MCF 10A (cell line): ENCODE data around the gene RASD1. TPM values are rescaled to one million over a fixed set of nuclear protein-coding genes. Genes with fewer than 3 reads are reported as not detected.

ENCODE experiments used
- BruUV-seq: library from RNA; stranded (reverse); fragments of 400-500 nt; replicated peaks from 2 replicates; lab custom pipeline; 2021; lab: Mats Ljungman, UMichigan
- CTCF ChIA-PET: fragments of 300-600 bp; sonication (Branson Sonifier 250); formaldehyde crosslinking; extraction: SDS; loops from one replicate; lab custom pipeline; 2021; ENCODE audit warnings: antibody characterized with exemption, inconsistent platforms; lab: Yijun Ruan, JAX
- POLR2A ChIA-PET: fragments of 300-600, 350-650 bp; sonication (Branson Sonifier 250); formaldehyde crosslinking; extraction: SDS; loops from one replicate; lab custom pipeline; 2020; ENCODE audit warnings: antibody characterized with exemption, inconsistent platforms; lab: Yijun Ruan, JAX
- DNase-seq: peaks from one replicate; pipeline ENCODE4 v3.0.0-alpha.2; 2018; ENCODE audit not compliant: unreplicated experiment
- H3K27ac Mint-ChIP-seq: one replicate; pipeline ENCODE4 v1.8.0; 2022; ENCODE audit warnings: mild to moderate bottlenecking, low read depth, mixed read lengths; ENCODE audit not compliant: unreplicated experiment
- H3K27me3 Mint-ChIP-seq: one replicate; pipeline ENCODE4 v1.8.0; 2022; ENCODE audit warnings: mixed read lengths; ENCODE audit not compliant: insufficient read depth, unreplicated experiment
- H3K36me3 Mint-ChIP-seq: one replicate; pipeline ENCODE4 v1.8.0; 2022; ENCODE audit warnings: mild to moderate bottlenecking, moderate library complexity, mixed read lengths; ENCODE audit not compliant: insufficient read depth, unreplicated experiment
- H3K4me1 Mint-ChIP-seq: one replicate; pipeline ENCODE4 v1.8.0; 2022; ENCODE audit warnings: mixed read lengths; ENCODE audit not compliant: insufficient read depth, unreplicated experiment
- H3K4me3 Mint-ChIP-seq: one replicate; pipeline ENCODE4 v1.8.0; 2022; ENCODE audit warnings: mild to moderate bottlenecking, moderate library complexity, mixed read lengths; ENCODE audit not compliant: unreplicated experiment
- H3K9me3 Mint-ChIP-seq: one replicate; pipeline ENCODE4 v1.8.0; 2022; ENCODE audit warnings: mixed read lengths; ENCODE audit not compliant: unreplicated experiment
- CTCF ChIP-seq: fragments of 200-600 bp; IDR thresholded peaks from one replicate; pipeline ENCODE4 v1.8.0; 2022; ENCODE audit warnings: antibody characterized with exemption, mild to moderate bottlenecking; ENCODE audit not compliant: unreplicated experiment
- intact Hi-C: fragments of 100-400 bp; cut with micrococcal nuclease; formaldehyde crosslinking; loops from 2 replicates; pipeline ENCODE4 v1.14.1; 2022
- total RNA-seq: library from RNA; stranded (reverse); gene quantifications from 2 replicates; pipeline ENCODE4 v1.2.3, GENCODE V29; 2022

The RASD1 gene
- total RNA-seq, 1 experiment from 2014 or later: 0.21 TPM

- intact Hi-C loops: no loop called here
- ChIA-PET CTCF (interaction anchor here (0.8 to 3.2 kb wide), 3 partner anchors 13 to 59 kb away, joined by 4 to 20 read pairs (median 7); partner anchors contain the start of gene RASD1), POLR2A (interaction anchor here (1.0 kb wide), 1 partner anchor 131 kb away, joined by 3 read pairs; no protein-coding TSS in a partner anchor)
- TF ChIP-seq CTCF: no peak
- Mint-ChIP-seq H3K27ac (no peak overlapping the region), H3K9me3 (no peaks in the 10 kb centered on the region), H3K4me3 (no peak overlapping the region), H3K36me3 (peaks cover 5% of the 10 kb centered on the region), H3K27me3 (no peaks in the 10 kb centered on the region), H3K4me1 (peaks cover 15% of the 10 kb centered on the region)
- BruUV-seq: no TSS peak
- DNase-seq: no peak
Observed at GRCh38 chr17:17509601-17510425, 13.6 kb upstream of the RASD1 start.

- no peak overlapping the region for H3K4me3 Mint-ChIP-seq
- no peak overlapping the region for H3K27ac Mint-ChIP-seq
- no peak for DNase-seq
- no peaks in the 10 kb centered on the region for H3K9me3 Mint-ChIP-seq
- H3K36me3 Mint-ChIP-seq: peaks cover 5% of the 10 kb centered on the region
- CTCF ChIA-PET: interaction anchor here (0.6 to 1.0 kb wide), 2 partner anchors 12 to 125 kb away, joined by 3 to 4 read pairs; no protein-coding TSS in a partner anchor
- H3K4me1 Mint-ChIP-seq: peaks cover 13% of the 10 kb centered on the region
- no peak for TF ChIP-seq CTCF
- H3K27me3 Mint-ChIP-seq: no peaks in the 10 kb centered on the region
- no TSS peak for BruUV-seq
- intact Hi-C loops: no loop called here
- POLR2A ChIA-PET: no interaction called here
Observed at GRCh38 chr17:17508646-17509591, 12.7 kb upstream of the RASD1 start.

GRCh38 chr17:17508019-17508535 lies 11.9 kb upstream of the RASD1 start:
- BruUV-seq: no TSS peak
- ChIA-PET POLR2A (no interaction called here), CTCF (interaction anchor here (1.6 kb wide), 1 partner anchor 12 kb away, joined by 8 read pairs; the partner anchor contains the start of gene RASD1)
- no peak for DNase-seq
- peaks cover 7% of the 10 kb centered on the region for H3K4me1 Mint-ChIP-seq
- peaks cover 5% of the 10 kb centered on the region for H3K36me3 Mint-ChIP-seq
- no peak overlapping the region for H3K27ac Mint-ChIP-seq
- TF ChIP-seq CTCF: no peak
- H3K9me3 Mint-ChIP-seq: no peaks in the 10 kb centered on the region
- intact Hi-C loops: no loop called here
- H3K4me3 Mint-ChIP-seq: no peak overlapping the region
- H3K27me3 Mint-ChIP-seq: peaks cover 7% of the 10 kb centered on the region
